ENCODE measurements around the gene SLC9A9.

DNA sequence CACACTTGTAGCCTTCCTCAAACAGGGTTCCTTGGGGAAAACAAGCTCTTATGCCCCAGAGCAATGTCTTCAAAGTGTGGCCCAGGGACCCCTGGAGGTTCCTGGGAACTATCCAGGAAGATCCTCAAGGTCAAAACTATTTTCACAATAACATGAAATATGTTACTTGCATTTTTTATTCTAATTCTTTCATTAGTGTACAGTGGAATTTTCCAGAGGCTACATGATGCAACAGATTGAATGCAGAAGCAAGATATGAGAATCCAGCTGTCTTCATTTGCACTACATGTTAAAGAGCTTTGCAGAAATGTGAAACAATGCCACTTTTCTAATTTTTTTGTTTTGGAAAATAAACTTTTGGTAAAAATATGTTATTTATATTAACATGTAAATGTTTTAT, 190.9 kb downstream of the SLC9A9 start:
- no peak for TF ChIP-seq POLR2A (IDR thresholded peaks at IDR 0.05)
- TF ChIP-seq, protein P1, sequence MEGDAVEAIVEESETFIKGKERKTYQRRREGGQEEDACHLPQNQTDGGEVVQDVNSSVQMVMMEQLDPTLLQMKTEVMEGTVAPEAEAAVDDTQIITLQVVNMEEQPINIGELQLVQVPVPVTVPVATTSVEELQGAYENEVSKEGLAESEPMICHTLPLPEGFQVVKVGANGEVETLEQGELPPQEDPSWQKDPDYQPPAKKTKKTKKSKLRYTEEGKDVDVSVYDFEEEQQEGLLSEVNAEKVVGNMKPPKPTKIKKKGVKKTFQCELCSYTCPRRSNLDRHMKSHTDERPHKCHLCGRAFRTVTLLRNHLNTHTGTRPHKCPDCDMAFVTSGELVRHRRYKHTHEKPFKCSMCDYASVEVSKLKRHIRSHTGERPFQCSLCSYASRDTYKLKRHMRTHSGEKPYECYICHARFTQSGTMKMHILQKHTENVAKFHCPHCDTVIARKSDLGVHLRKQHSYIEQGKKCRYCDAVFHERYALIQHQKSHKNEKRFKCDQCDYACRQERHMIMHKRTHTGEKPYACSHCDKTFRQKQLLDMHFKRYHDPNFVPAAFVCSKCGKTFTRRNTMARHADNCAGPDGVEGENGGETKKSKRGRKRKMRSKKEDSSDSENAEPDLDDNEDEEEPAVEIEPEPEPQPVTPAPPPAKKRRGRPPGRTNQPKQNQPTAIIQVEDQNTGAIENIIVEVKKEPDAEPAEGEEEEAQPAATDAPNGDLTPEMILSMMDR (IDR thresholded peaks at IDR 0.05) = no peak
